Thyroid gland (tissue), 4 donors: ENCODE measurements around the gene NR1D2.

Source experiments
- POLR2A ChIP-seq, 2 donors: fragments of 450-650 bp; IDR thresholded peaks; one replicate each; pipeline ENCODE4 v1.6.1; 2017; ENCODE audit warnings: antibody characterized with exemption in 2 of 2, mild to moderate bottlenecking in 2 of 2, moderate library complexity in 1 of 2
- TF ChIP-seq, protein P1 (sequence below), 6 experiments: fragments of 200-600 bp in 3 of 6; fragments of 450-650 bp in 3 of 6; sonication (generic) in 3 of 6; IDR thresholded peaks; one replicate each; pipeline ENCODE4 v1.5.1; 2016 to 2019; ENCODE audit warnings: antibody characterized with exemption in 6 of 6, mild to moderate bottlenecking in 2 of 6, inconsistent platforms in 1 of 6, moderate library complexity in 1 of 6

DNA sequence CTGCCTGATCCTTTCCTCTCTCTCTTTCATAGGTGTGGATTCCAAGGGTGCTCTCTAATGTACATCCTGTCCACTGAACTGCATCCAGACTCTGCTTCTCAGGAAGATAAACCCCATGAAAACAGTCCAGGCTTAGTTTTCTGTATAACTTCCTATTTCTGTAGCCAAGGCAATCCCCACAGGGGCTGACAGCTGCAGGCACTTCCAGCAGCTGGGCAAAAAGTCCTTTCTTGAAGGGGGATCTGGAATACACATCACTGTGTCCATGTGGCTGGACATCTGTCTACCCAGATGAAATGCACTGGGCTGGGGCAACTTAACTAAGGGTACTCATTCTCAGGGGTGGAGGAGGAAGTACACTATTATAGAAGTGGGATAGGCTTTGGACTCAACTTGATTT is 72.2 kb downstream of the NR1D2 start:
- TF ChIP-seq POLR2A (IDR thresholded peaks at IDR 0.05) = no peak
- TF ChIP-seq, protein P1, sequence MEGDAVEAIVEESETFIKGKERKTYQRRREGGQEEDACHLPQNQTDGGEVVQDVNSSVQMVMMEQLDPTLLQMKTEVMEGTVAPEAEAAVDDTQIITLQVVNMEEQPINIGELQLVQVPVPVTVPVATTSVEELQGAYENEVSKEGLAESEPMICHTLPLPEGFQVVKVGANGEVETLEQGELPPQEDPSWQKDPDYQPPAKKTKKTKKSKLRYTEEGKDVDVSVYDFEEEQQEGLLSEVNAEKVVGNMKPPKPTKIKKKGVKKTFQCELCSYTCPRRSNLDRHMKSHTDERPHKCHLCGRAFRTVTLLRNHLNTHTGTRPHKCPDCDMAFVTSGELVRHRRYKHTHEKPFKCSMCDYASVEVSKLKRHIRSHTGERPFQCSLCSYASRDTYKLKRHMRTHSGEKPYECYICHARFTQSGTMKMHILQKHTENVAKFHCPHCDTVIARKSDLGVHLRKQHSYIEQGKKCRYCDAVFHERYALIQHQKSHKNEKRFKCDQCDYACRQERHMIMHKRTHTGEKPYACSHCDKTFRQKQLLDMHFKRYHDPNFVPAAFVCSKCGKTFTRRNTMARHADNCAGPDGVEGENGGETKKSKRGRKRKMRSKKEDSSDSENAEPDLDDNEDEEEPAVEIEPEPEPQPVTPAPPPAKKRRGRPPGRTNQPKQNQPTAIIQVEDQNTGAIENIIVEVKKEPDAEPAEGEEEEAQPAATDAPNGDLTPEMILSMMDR (IDR thresholded peaks at IDR 0.05) = no peak
